Calu3 (cell line): ENCODE data around the gene LRRC49. TPM values are rescaled to one million over a fixed set of nuclear protein-coding genes. Genes with fewer than 3 reads are reported as not detected.

ENCODE experiments used
- BruUV-seq: library from RNA; stranded (reverse); fragments of 400-500 nt; replicated peaks from 2 replicates; lab custom pipeline; 2021; lab: Mats Ljungman, UMichigan
- CTCF ChIA-PET: fragments of 300-600 bp; sonication (Branson Sonifier 250); formaldehyde crosslinking; loops from one replicate; lab custom pipeline; 2022; ENCODE audit warnings: antibody characterized with exemption; lab: Charles Lee
- DNase-seq: peaks from one replicate; pipeline ENCODE4 v3.0.0; 2022
- H3K27ac Mint-ChIP-seq: one replicate; pipeline ENCODE4 v1.8.0; 2022; ENCODE audit warnings: mixed read lengths; ENCODE audit not compliant: unreplicated experiment
- H3K27me3 Mint-ChIP-seq: one replicate; pipeline ENCODE4 v1.8.0; 2022; ENCODE audit warnings: mixed read lengths; ENCODE audit not compliant: unreplicated experiment
- H3K36me3 Mint-ChIP-seq: one replicate; pipeline ENCODE4 v1.8.0; 2022; ENCODE audit warnings: mild to moderate bottlenecking, moderate library complexity, mixed read lengths; ENCODE audit not compliant: insufficient read depth, unreplicated experiment
- H3K4me1 Mint-ChIP-seq: one replicate; pipeline ENCODE4 v1.8.0; 2022; ENCODE audit warnings: mild to moderate bottlenecking, low read depth, mixed read lengths; ENCODE audit not compliant: unreplicated experiment
- H3K4me3 Mint-ChIP-seq: one replicate; pipeline ENCODE4 v1.8.0; 2022; ENCODE audit warnings: mild to moderate bottlenecking, low read depth, moderate library complexity, mixed read lengths; ENCODE audit not compliant: unreplicated experiment
- H3K9me3 Mint-ChIP-seq: one replicate; pipeline ENCODE4 v1.8.0; 2022; ENCODE audit warnings: low read depth, mixed read lengths; ENCODE audit not compliant: unreplicated experiment
- CTCF ChIP-seq: fragments of 200-600 bp; IDR thresholded peaks from one replicate; pipeline ENCODE4 v1.8.0; 2022; ENCODE audit warnings: antibody characterized with exemption; ENCODE audit not compliant: unreplicated experiment
- intact Hi-C: fragments of 100-400 bp; cut with micrococcal nuclease; formaldehyde crosslinking; loops from one replicate; pipeline ENCODE4 v1.10.0; 2022; ENCODE audit not compliant: unreplicated experiment
- total RNA-seq: library from RNA; stranded (reverse); gene quantifications from 2 replicates; pipeline ENCODE4 v1.2.3, GENCODE V29; 2022

Gene LRRC49
- total RNA-seq, 1 experiment from 2014 or later: 6.3 TPM

- Mint-ChIP-seq H3K4me3 (no peak overlapping the region), H3K36me3 (no peaks in the 10 kb centered on the region), H3K27ac (peak overlapping the region; percentile 13), H3K27me3 (no peaks in the 10 kb centered on the region), H3K9me3 (peaks cover 3% of the 10 kb centered on the region), H3K4me1 (peaks cover 10% of the 10 kb centered on the region)
- intact Hi-C loops: no loop called here
- no TSS peak for BruUV-seq
- CTCF ChIA-PET: no interaction called here
- TF ChIP-seq CTCF: no peak
- no peak for DNase-seq
These were observed 9.5 kb downstream of the LRRC49 start for GRCh38 chr15:70902107-70902506.

- DNase-seq: no peak
- TF ChIP-seq CTCF: no peak
- H3K36me3 Mint-ChIP-seq: no peaks in the 10 kb centered on the region
- no TSS peak for BruUV-seq
- intact Hi-C loops: no loop called here
- H3K27ac Mint-ChIP-seq: no peak overlapping the region
- H3K4me3 Mint-ChIP-seq: no peak overlapping the region
- H3K4me1 Mint-ChIP-seq: peaks cover 10% of the 10 kb centered on the region
- CTCF ChIA-PET: no interaction called here
- H3K9me3 Mint-ChIP-seq: peaks cover 11% of the 10 kb centered on the region
- H3K27me3 Mint-ChIP-seq: no peaks in the 10 kb centered on the region
These were observed 14.2 kb downstream of the LRRC49 start for GRCh38 chr15:70906842-70907241.

GRCh38 chr15:70907784-70908471 lies 15.3 kb downstream of the LRRC49 start:
- CTCF ChIA-PET: no interaction called here
- DNase-seq: no peak
- no TSS peak for BruUV-seq
- H3K27me3 Mint-ChIP-seq: no peaks in the 10 kb centered on the region
- H3K4me1 Mint-ChIP-seq: peaks cover under 1% of the 10 kb centered on the region
- intact Hi-C loops: no loop called here
- peaks cover 11% of the 10 kb centered on the region for H3K9me3 Mint-ChIP-seq
- no peaks in the 10 kb centered on the region for H3K36me3 Mint-ChIP-seq
- TF ChIP-seq CTCF: peak; percentile 50
- no peak overlapping the region for H3K27ac Mint-ChIP-seq
- no peak overlapping the region for H3K4me3 Mint-ChIP-seq

GRCh38 chr15:70910958-70911357 lies 18.3 kb downstream of the LRRC49 start:
- no peak for DNase-seq
- no peak for TF ChIP-seq CTCF
- Mint-ChIP-seq H3K9me3 (peaks cover 8% of the 10 kb centered on the region), H3K27me3 (no peaks in the 10 kb centered on the region), H3K36me3 (no peaks in the 10 kb centered on the region), H3K4me3 (no peak overlapping the region), H3K27ac (no peak overlapping the region), H3K4me1 (no peaks in the 10 kb centered on the region)
- CTCF ChIA-PET: interaction anchor here (0.6 kb wide), 1 partner anchor 889 kb away, joined by 3 read pairs; no protein-coding TSS in a partner anchor
- BruUV-seq: no TSS peak
- intact Hi-C loops: no loop called here
